Tibial artery (tissue), 4 donors: Measurements from ENCODE around the gene MAST4.
A peak's percentile ranks its signal among the peaks of the same experiment; 100 is the strongest.

ENCODE experiments used
- DNase-seq, 2 donors: peaks; one replicate each; pipeline ENCODE4 v3.0.0-alpha.2; 2019
- H3K27ac ChIP-seq, 2 donors: fragments of 200-600 bp; sonication (generic) in 1 of 2; 1 replicate in 1 of 2; 2 replicates in 1 of 2; pipeline ENCODE4 v1.5.1; 2018 to 2019; ENCODE audit warnings: mild to moderate bottlenecking in 1 of 2
- H3K27me3 ChIP-seq, 2 donors: fragments of 200-600 bp; sonication (generic) in 1 of 2; one replicate each; pipeline versions ENCODE4 v1.5.1 to v1.6.0; 2016 to 2019
- H3K36me3 ChIP-seq, 3 donors: fragments of 200-600 bp; sonication (generic) in 2 of 3; one replicate each; pipeline ENCODE4 v1.5.1; 2016 to 2019; ENCODE audit warnings: mild to moderate bottlenecking in 2 of 3
- H3K4me1 ChIP-seq, 4 donors: fragments of 200-600 bp; sonication (generic) in 2 of 4; 1 replicate in 3 of 4; 2 replicates in 1 of 4; pipeline ENCODE4 v1.5.1; 2016 to 2019
- H3K4me3 ChIP-seq, 2 donors: fragments of 200-600 bp; sonication (generic) in 1 of 2; 1 replicate in 1 of 2; 2 replicates in 1 of 2; pipeline ENCODE4 v1.5.1; 2018 to 2019; ENCODE audit warnings: mild to moderate bottlenecking in 2 of 2
- H3K9me3 ChIP-seq, 3 donors: fragments of 200-600 bp; sonication (generic) in 1 of 3; one replicate each; pipeline ENCODE4 v1.5.1; 2016 to 2019
- CTCF ChIP-seq, 2 experiments: fragments of 200-600 bp in 1 of 2; fragments of 450-650 bp in 1 of 2; IDR thresholded peaks; one replicate each; pipeline ENCODE4 v1.5.1; 2017 to 2019; ENCODE audit warnings: antibody characterized with exemption in 2 of 2, mild to moderate bottlenecking in 1 of 2, moderate library complexity in 1 of 2
- intact Hi-C: fragments of 100-400 bp; cut with DNase I; formaldehyde crosslinking; loops from one replicate; pipeline ENCODE4 v1.15.0; 2023; ENCODE audit warnings: low total_unique reads

MAST4 gene

GRCh38 chr5:67160985-67161384 is 564.8 kb downstream of the MAST4 start:
- Histone ChIP-seq H3K27me3 (no peaks in the 10 kb centered on the region), H3K9me3 (no peaks in the 10 kb centered on the region), H3K4me1 (peaks cover 0 to 22% (median 8%) of the 10 kb centered on the region in 4 donors), H3K4me3 (no peak overlapping the region), H3K27ac (peak overlapping the region; percentile 2 to 56), H3K36me3 (peaks cover 23 to 43% (median 35%) of the 10 kb centered on the region in 3 donors)
- intact Hi-C loops = no loop called here
- DNase-seq = peak in 1 of 2 donors; percentile 67
- no peak for TF ChIP-seq CTCF (IDR thresholded peaks at IDR 0.05)

GRCh38 chr5:67161767-67162166 is 565.6 kb downstream of the MAST4 start:
- no peaks in the 10 kb centered on the region for H3K9me3 ChIP-seq
- no peak for DNase-seq
- intact Hi-C loops = no loop called here
- H3K36me3 ChIP-seq = peaks cover 23 to 40% (median 30%) of the 10 kb centered on the region in 3 donors
- H3K27ac ChIP-seq = peak overlapping the region in 1 of 2 donors; percentile 56
- H3K4me3 ChIP-seq = no peak overlapping the region
- H3K4me1 ChIP-seq = peaks cover 0 to 28% (median 12%) of the 10 kb centered on the region in 4 donors
- no peaks in the 10 kb centered on the region for H3K27me3 ChIP-seq
- TF ChIP-seq CTCF (IDR thresholded peaks at IDR 0.05) = no peak

GRCh38 chr5:67163231-67163756 is 567.1 kb downstream of the MAST4 start:
- no peak for TF ChIP-seq CTCF (IDR thresholded peaks at IDR 0.05)
- Histone ChIP-seq H3K9me3 (no peaks in the 10 kb centered on the region), H3K36me3 (peaks cover 15 to 40% (median 30%) of the 10 kb centered on the region in 3 donors), H3K27me3 (no peaks in the 10 kb centered on the region), H3K4me1 (peaks cover 0 to 29% (median 13%) of the 10 kb centered on the region in 4 donors), H3K27ac (no peak overlapping the region), H3K4me3 (no peak overlapping the region)
- intact Hi-C loops = no loop called here
- DNase-seq = no peak

- Histone ChIP-seq H3K36me3 (peaks cover 15 to 40% (median 30%) of the 10 kb centered on the region in 3 donors), H3K27ac (no peak overlapping the region)
- no peak for TF ChIP-seq CTCF (IDR thresholded peaks at IDR 0.05)
These were observed 567.8 kb downstream of the MAST4 start for GRCh38 chr5:67163863-67164595.

GRCh38 chr5:67164856-67165525 is 568.8 kb downstream of the MAST4 start:
- DNase-seq = no peak
- intact Hi-C loops = no loop called here
- H3K9me3 ChIP-seq = no peaks in the 10 kb centered on the region
- H3K36me3 ChIP-seq = peaks cover 15 to 40% (median 30%) of the 10 kb centered on the region in 3 donors
- H3K4me3 ChIP-seq = no peak overlapping the region
- peaks cover 0 to 29% (median 13%) of the 10 kb centered on the region in 4 donors for H3K4me1 ChIP-seq
- no peaks in the 10 kb centered on the region for H3K27me3 ChIP-seq
- no peak overlapping the region for H3K27ac ChIP-seq
- no peak for TF ChIP-seq CTCF (IDR thresholded peaks at IDR 0.05)

More at GRCh38 chr5:67163863-67164595, 567.8 kb downstream of the MAST4 start:
- DNase-seq = no peak
- Histone ChIP-seq H3K4me1 (peaks cover 0 to 29% (median 13%) of the 10 kb centered on the region in 4 donors), H3K9me3 (no peaks in the 10 kb centered on the region), H3K27me3 (no peaks in the 10 kb centered on the region), H3K4me3 (no peak overlapping the region)
- intact Hi-C loops = no loop called here
